ENCODE measurements around the gene ACP1.

DNA sequence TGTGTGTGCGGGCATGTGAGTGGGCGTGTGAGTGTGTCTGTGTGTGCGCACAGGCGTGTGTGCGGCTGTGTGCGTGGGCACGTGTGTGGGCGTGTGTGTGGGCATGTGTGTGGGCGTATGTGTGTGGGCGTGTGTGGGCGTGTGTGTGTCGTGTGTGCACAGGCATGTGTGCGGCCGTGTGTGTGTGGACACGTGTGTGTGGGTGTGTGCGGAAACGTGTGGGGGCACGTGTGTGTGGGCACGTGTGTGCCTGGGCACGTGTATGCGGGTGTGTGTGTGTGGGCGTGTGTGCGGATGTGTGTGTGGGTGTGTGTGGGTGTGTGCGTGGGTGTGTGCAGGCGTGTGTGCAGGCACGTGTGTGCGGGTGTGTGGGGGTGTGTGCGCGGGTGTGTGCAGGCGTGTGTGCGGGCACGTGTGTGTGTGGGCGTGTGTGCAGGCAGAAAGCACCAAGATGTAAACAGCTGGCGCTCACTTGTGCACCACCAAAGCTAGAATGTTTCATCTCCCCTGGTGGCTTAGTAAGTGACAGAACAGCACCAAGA is 54.4 kb downstream of the ACP1 start:
- TF ChIP-seq, protein P1, sequence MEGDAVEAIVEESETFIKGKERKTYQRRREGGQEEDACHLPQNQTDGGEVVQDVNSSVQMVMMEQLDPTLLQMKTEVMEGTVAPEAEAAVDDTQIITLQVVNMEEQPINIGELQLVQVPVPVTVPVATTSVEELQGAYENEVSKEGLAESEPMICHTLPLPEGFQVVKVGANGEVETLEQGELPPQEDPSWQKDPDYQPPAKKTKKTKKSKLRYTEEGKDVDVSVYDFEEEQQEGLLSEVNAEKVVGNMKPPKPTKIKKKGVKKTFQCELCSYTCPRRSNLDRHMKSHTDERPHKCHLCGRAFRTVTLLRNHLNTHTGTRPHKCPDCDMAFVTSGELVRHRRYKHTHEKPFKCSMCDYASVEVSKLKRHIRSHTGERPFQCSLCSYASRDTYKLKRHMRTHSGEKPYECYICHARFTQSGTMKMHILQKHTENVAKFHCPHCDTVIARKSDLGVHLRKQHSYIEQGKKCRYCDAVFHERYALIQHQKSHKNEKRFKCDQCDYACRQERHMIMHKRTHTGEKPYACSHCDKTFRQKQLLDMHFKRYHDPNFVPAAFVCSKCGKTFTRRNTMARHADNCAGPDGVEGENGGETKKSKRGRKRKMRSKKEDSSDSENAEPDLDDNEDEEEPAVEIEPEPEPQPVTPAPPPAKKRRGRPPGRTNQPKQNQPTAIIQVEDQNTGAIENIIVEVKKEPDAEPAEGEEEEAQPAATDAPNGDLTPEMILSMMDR (IDR thresholded peaks at IDR 0.05) = no peak
- no peak for TF ChIP-seq EZH2 (IDR thresholded peaks at IDR 0.05)
